CD4-positive, alpha-beta T cell treated with Interferon gamma for 1 hour (primary cell): ENCODE results near the gene PRSS2.
"Not testable (repeated sequence)": the region's sequence is repeated elsewhere in the genome, so short reads cannot be mapped to it uniquely, and the experiment has no call there.

Experiments used
- DNase-seq: peaks from one replicate; pipeline ENCODE4 v3.0.0-alpha.2; 2020

PRSS2 gene

GRCh38 chr7:142770661-142771352 is at the start of gene PRSS2:
Gene PRSS2, plus strand, starts transcription at chr7:142770970. Its CDS starts 13 bp downstream, at chr7:142770983.
- no peak for DNase-seq

GRCh38 chr7:142720986-142721385 is 49.8 kb upstream of the PRSS2 start:
- DNase-seq, result no peak

- DNase-seq, result no peak
Measured at GRCh38 chr7:142722248-142722794, 48.4 kb upstream of the PRSS2 start.

GRCh38 chr7:142733271-142733670 is 37.5 kb upstream of the PRSS2 start:
- no peak for DNase-seq

GRCh38 chr7:142739923-142740492 is 30.8 kb upstream of the PRSS2 start:
- DNase-seq, result peak; percentile 16

GRCh38 chr7:142740786-142741185 is 30.0 kb upstream of the PRSS2 start:
- DNase-seq, result no peak

GRCh38 chr7:142741932-142742331 is 28.8 kb upstream of the PRSS2 start:
- DNase-seq, result not testable (repeated sequence)

- no peak for DNase-seq
Measured at GRCh38 chr7:142745091-142745635, 25.6 kb upstream of the PRSS2 start.

- DNase-seq, result no peak
Measured at GRCh38 chr7:142745745-142746144, 25.0 kb upstream of the PRSS2 start.

GRCh38 chr7:142746264-142746663 is 24.5 kb upstream of the PRSS2 start:
- no peak for DNase-seq

- not testable (repeated sequence) for DNase-seq
Measured at GRCh38 chr7:142748410-142748809, 22.4 kb upstream of the PRSS2 start.

- DNase-seq, result no peak
Measured at GRCh38 chr7:142749218-142749993, 21.4 kb upstream of the PRSS2 start, which contains the start of gene PRSS1. Gene PRSS1, plus strand, starts transcription at chr7:142749472. Its CDS starts 13 bp downstream, at chr7:142749485.

- DNase-seq, result no peak
Measured at GRCh38 chr7:142750321-142750938, 20.3 kb upstream of the PRSS2 start.

GRCh38 chr7:142751526-142752175 is 19.1 kb upstream of the PRSS2 start:
- DNase-seq, result not testable (repeated sequence)

GRCh38 chr7:142752376-142753225 is 18.2 kb upstream of the PRSS2 start:
- DNase-seq, result no peak

GRCh38 chr7:142753366-142753765 is 17.4 kb upstream of the PRSS2 start:
- no peak for DNase-seq

GRCh38 chr7:142753925-142754491 is 16.8 kb upstream of the PRSS2 start:
- DNase-seq, result not testable (repeated sequence)

- DNase-seq, result no peak
Measured at GRCh38 chr7:142754681-142755575, 15.8 kb upstream of the PRSS2 start.

- not testable (repeated sequence) for DNase-seq
Measured at GRCh38 chr7:142758312-142758711, 12.5 kb upstream of the PRSS2 start.

GRCh38 chr7:142759433-142759832 is 11.3 kb upstream of the PRSS2 start:
- DNase-seq, result no peak
